ENCODE results near the gene RAD51D. TPM values are rescaled to one million over a fixed set of nuclear protein-coding genes. Genes with fewer than 3 reads are reported as not detected.

Gene RAD51D
- polyA plus RNA-seq, 1 donor (not counting 4 experiments of a cell fraction or from before 2014, with no cell fraction given), result 4.9 TPM

DNA sequence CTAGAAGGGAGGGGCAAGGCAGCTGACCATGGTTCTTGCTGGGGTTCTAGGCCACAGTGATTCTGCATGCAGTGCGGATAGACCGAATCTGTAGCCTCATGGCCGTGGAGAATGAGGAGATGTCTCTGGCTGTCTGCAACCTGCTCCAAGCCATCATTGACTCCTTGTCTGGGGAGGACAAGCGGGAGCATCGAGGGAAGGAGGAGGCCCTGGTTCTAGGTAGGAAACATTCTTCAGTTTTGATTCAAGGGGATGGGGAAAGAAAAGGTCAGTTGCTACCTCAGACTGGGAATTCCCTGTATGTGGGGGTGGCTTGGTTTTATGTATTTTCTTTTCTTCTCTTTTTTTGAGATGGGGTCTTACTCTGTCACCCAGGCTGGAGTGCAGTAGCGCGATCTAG, 35.6 kb upstream of the RAD51D start:
- H4K20me1 ChIP-seq (ENCODE audit: control insufficient read depth, extremely low read depth, insufficient read depth, low read length), result no peaks in the 10 kb centered on the region
- TF ChIP-seq, protein P1, sequence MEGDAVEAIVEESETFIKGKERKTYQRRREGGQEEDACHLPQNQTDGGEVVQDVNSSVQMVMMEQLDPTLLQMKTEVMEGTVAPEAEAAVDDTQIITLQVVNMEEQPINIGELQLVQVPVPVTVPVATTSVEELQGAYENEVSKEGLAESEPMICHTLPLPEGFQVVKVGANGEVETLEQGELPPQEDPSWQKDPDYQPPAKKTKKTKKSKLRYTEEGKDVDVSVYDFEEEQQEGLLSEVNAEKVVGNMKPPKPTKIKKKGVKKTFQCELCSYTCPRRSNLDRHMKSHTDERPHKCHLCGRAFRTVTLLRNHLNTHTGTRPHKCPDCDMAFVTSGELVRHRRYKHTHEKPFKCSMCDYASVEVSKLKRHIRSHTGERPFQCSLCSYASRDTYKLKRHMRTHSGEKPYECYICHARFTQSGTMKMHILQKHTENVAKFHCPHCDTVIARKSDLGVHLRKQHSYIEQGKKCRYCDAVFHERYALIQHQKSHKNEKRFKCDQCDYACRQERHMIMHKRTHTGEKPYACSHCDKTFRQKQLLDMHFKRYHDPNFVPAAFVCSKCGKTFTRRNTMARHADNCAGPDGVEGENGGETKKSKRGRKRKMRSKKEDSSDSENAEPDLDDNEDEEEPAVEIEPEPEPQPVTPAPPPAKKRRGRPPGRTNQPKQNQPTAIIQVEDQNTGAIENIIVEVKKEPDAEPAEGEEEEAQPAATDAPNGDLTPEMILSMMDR (optimal IDR thresholded peaks at IDR 0.05 in 1 of 3, IDR thresholded peaks at IDR 0.05 in 1 of 3, conservative IDR thresholded peaks at IDR 0.05 in 1 of 3; ENCODE audit: extremely low read depth in 1 of 3, insufficient read depth in 2 of 3, low read length in 3 of 3), result no peak
- no peak for TF ChIP-seq EZH2 (IDR thresholded peaks at IDR 0.05; ENCODE audit: low read length)
- no peak overlapping the region for H3K9ac ChIP-seq (ENCODE audit: control insufficient read depth, extremely low read depth, insufficient read depth, low read length)
- no peak overlapping the region for H3K4me2 ChIP-seq (ENCODE audit: control insufficient read depth, extremely low read depth, insufficient read depth, low read depth, low read length)
- no peak overlapping the region for H2AFZ ChIP-seq (ENCODE audit: control insufficient read depth, low read length)
- H3K36me3 ChIP-seq (ENCODE audit: control insufficient read depth in 2 of 2, extremely low read depth in 1 of 2, insufficient read depth in 2 of 2, low read length in 2 of 2), result no peaks in the 10 kb centered on the region
- H3K9me1 ChIP-seq (ENCODE audit: control insufficient read depth, extremely low read depth, insufficient read depth, low read length), result no peaks in the 10 kb centered on the region
- no peak for FAIRE-seq
- no peak overlapping the region for H3K27ac ChIP-seq (ENCODE audit: control insufficient read depth, insufficient read depth, low read length)
- H3K9me3 ChIP-seq (ENCODE audit: control insufficient read depth, low read depth, low read length), result no peaks in the 10 kb centered on the region
- DNase-seq (ENCODE audit: low read depth, low spot score), result no peak
- dilution Hi-C loops (cut with MboI; ENCODE audit: extremely low pct_ligation_motif_present, low sequenced_read_pairs), result no loop called here
- H3K4me3 ChIP-seq (ENCODE audit: control insufficient read depth in 2 of 3, extremely low read depth in 1 of 3, insufficient read depth in 2 of 3, low read depth in 1 of 3, low read length in 3 of 3), result no peak overlapping the region
- no peaks in the 10 kb centered on the region for H3K27me3 ChIP-seq (ENCODE audit: control insufficient read depth, extremely low read depth, insufficient read depth, low read length)
- no peaks in the 10 kb centered on the region for H3K79me2 ChIP-seq (ENCODE audit: control insufficient read depth, insufficient read depth, low read length)
- H3K4me1 ChIP-seq (ENCODE audit: control insufficient read depth, extremely low read depth, insufficient read depth, low read length), result peaks cover 13% of the 10 kb centered on the region

DNA sequence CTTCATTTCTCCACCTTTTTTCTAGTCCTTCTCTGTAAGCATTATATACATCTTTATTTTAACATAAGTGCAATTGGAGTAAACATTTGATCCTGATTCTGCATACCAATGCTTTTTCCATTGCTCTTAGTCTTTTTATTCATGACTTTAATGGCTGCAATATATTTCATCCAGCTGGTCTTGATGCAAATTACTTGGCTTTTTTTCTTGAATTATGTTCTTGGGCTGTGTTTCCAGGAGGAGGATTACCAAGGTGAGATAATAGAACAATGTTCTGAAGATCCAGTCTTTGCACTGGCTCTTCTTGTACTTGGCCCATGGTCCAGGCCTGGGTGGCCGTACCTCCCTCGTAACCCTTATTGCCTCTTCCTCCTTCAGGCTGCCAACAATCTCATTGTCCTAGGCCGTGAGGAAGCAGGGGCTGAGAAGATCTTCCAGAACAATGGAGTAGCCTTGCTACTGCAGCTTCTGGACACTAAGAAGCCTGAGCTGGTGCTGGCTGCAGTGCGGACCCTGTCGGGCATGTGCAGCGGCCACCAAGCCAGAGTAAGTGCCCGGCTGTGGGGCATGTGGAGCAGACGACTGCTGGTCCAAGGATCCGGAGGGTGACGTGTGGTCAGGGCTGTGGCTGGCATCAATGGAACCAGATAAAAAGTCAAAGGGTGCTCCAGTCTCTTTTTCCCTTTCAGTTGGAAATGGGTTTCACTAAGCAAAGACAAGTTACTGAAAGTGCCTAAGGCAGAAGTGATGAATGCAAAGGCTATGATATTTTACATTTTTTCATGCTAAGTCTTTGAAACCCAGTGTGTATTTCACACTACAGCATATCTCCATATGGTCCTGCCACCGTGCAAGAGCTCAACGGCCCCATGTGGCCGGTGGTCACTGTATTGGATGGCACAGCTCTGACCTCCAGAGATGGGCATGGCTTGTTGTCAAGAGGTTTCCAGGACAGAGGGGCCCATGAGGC, 34.8 kb upstream of the RAD51D start:
- Histone ChIP-seq H3K9me3 (ENCODE audit: control insufficient read depth, low read depth, low read length) (no peaks in the 10 kb centered on the region), H3K4me2 (ENCODE audit: control insufficient read depth, extremely low read depth, insufficient read depth, low read depth, low read length) (no peak overlapping the region), H3K4me3 (ENCODE audit: control insufficient read depth in 2 of 3, extremely low read depth in 1 of 3, insufficient read depth in 2 of 3, low read depth in 1 of 3, low read length in 3 of 3) (no peak overlapping the region), H3K9ac (ENCODE audit: control insufficient read depth, extremely low read depth, insufficient read depth, low read length) (no peak overlapping the region), H3K79me2 (ENCODE audit: control insufficient read depth, insufficient read depth, low read length) (no peaks in the 10 kb centered on the region), H3K27ac (ENCODE audit: control insufficient read depth, insufficient read depth, low read length) (no peak overlapping the region), H3K9me1 (ENCODE audit: control insufficient read depth, extremely low read depth, insufficient read depth, low read length) (no peaks in the 10 kb centered on the region), H3K36me3 (ENCODE audit: control insufficient read depth in 2 of 2, extremely low read depth in 1 of 2, insufficient read depth in 2 of 2, low read length in 2 of 2) (no peaks in the 10 kb centered on the region), H3K4me1 (ENCODE audit: control insufficient read depth, extremely low read depth, insufficient read depth, low read length) (peaks cover 5% of the 10 kb centered on the region), H4K20me1 (ENCODE audit: control insufficient read depth, extremely low read depth, insufficient read depth, low read length) (no peaks in the 10 kb centered on the region), H2AFZ (ENCODE audit: control insufficient read depth, low read length) (no peak overlapping the region), H3K27me3 (ENCODE audit: control insufficient read depth, extremely low read depth, insufficient read depth, low read length) (no peaks in the 10 kb centered on the region)
- dilution Hi-C loops (cut with MboI; ENCODE audit: extremely low pct_ligation_motif_present, low sequenced_read_pairs), result no loop called here
- DNase-seq (ENCODE audit: low read depth, low spot score), result no peak
- TF ChIP-seq, protein P1 (optimal IDR thresholded peaks at IDR 0.05 in 1 of 3, IDR thresholded peaks at IDR 0.05 in 1 of 3, conservative IDR thresholded peaks at IDR 0.05 in 1 of 3; ENCODE audit: extremely low read depth in 1 of 3, insufficient read depth in 2 of 3, low read length in 3 of 3), result no peak
- no peak for TF ChIP-seq EZH2 (IDR thresholded peaks at IDR 0.05; ENCODE audit: low read length)
- FAIRE-seq, result no peak

Measured in keratinocyte (primary cell).